KMS-11 (cell line): Measurements from ENCODE around the gene SBNO1.
"Not testable (repeated sequence)": the region's sequence is repeated elsewhere in the genome, so short reads cannot be mapped to it uniquely, and the experiment has no call there.

Experiments used
- H2AFZ ChIP-seq: fragments of 200-600 bp; sonication (generic); 2 replicates; pipeline ENCODE4 v1.6.1; 2016; ENCODE audit warnings: antibody characterized with exemption, mixed run types, low read depth
- H3K27ac ChIP-seq: fragments of 200-600 bp; sonication (generic); 2 replicates; pipeline ENCODE4 v1.6.1; 2016; ENCODE audit warnings: mild to moderate bottlenecking, mixed run types
- H3K27me3 ChIP-seq: fragments of 200-600 bp; sonication (generic); 2 replicates; pipeline ENCODE4 v1.6.1; 2017; ENCODE audit warnings: mild to moderate bottlenecking, low read depth, mixed run types, moderate library complexity; ENCODE audit not compliant: insufficient read depth
- H3K36me3 ChIP-seq: fragments of 200-600 bp; sonication (generic); 2 replicates; pipeline ENCODE4 v1.6.1; 2017; ENCODE audit warnings: mild to moderate bottlenecking, mixed run types; ENCODE audit not compliant: insufficient read depth
- H3K4me1 ChIP-seq: fragments of 200-600 bp; sonication (generic); 2 replicates; pipeline ENCODE4 v1.6.1; 2016; ENCODE audit warnings: mild to moderate bottlenecking, low read depth, mixed run types; ENCODE audit not compliant: poor library complexity, severe bottlenecking
- H3K4me2 ChIP-seq: fragments of 200-600 bp; sonication (generic); 2 replicates; pipeline ENCODE4 v1.7.0; 2016; ENCODE audit warnings: mild to moderate bottlenecking, mixed run types
- H3K4me3 ChIP-seq: fragments of 200-600 bp; sonication (generic); IDR thresholded peaks from 2 replicates; pipeline ENCODE4 v1.6.1; 2017; ENCODE audit warnings: low read depth, low read length, mixed read lengths; ENCODE audit not compliant: insufficient read depth
- H3K79me2 ChIP-seq: fragments of 200-600 bp; sonication (generic); 2 replicates; pipeline ENCODE4 v1.6.1; 2016; ENCODE audit warnings: low read depth, mixed run types; ENCODE audit not compliant: insufficient read depth
- H3K9ac ChIP-seq: fragments of 200-600 bp; sonication (generic); 2 replicates; pipeline ENCODE4 v1.6.1; 2016; ENCODE audit warnings: mild to moderate bottlenecking, mixed run types
- H4K20me1 ChIP-seq: fragments of 200-600 bp; sonication (generic); 2 replicates; pipeline ENCODE4 v1.6.1; 2016; ENCODE audit warnings: mild to moderate bottlenecking, mixed run types; ENCODE audit not compliant: insufficient read depth
- CTCF ChIP-seq: fragments of 200-600 bp; sonication (generic); conservative IDR thresholded peaks from 2 replicates; pipeline ENCODE4 v1.6.1; 2017; ENCODE audit warnings: low read depth, mild to moderate bottlenecking, antibody characterized with exemption, low read length, moderate library complexity, mixed read lengths

SBNO1 gene

GRCh38 chr12:123260081-123260480, 104.6 kb downstream of the SBNO1 start:
- Histone ChIP-seq H4K20me1 (no peaks in the 10 kb centered on the region), H3K4me1 (no peaks in the 10 kb centered on the region), H2AFZ (no peak overlapping the region), H3K27me3 (no peaks in the 10 kb centered on the region), H3K9ac (no peak overlapping the region), H3K27ac (no peak overlapping the region), H3K4me2 (no peak overlapping the region), H3K4me3 (no peak overlapping the region), H3K36me3 (no peaks in the 10 kb centered on the region), H3K79me2 (no peaks in the 10 kb centered on the region)
- TF ChIP-seq CTCF = no peak

- H4K20me1 ChIP-seq = no peaks in the 10 kb centered on the region
- no peak overlapping the region for H2AFZ ChIP-seq
- no peak overlapping the region for H3K9ac ChIP-seq
- H3K27me3 ChIP-seq = no peaks in the 10 kb centered on the region
- H3K79me2 ChIP-seq = no peaks in the 10 kb centered on the region
- no peaks in the 10 kb centered on the region for H3K4me1 ChIP-seq
- no peaks in the 10 kb centered on the region for H3K36me3 ChIP-seq
- H3K4me3 ChIP-seq = no peak overlapping the region
- H3K4me2 ChIP-seq = no peak overlapping the region
- H3K27ac ChIP-seq = no peak overlapping the region
- no peak for TF ChIP-seq CTCF
Observed at GRCh38 chr12:123258593-123258992, 106.1 kb downstream of the SBNO1 start.

- H3K79me2 ChIP-seq = no peaks in the 10 kb centered on the region; the same call in 1 of the 2 replicates
- H3K36me3 ChIP-seq = no peaks in the 10 kb centered on the region
- H3K27ac ChIP-seq = no peak overlapping the region
- no peak for TF ChIP-seq CTCF
- H3K4me3 ChIP-seq = no peak overlapping the region
- no peaks in the 10 kb centered on the region for H3K4me1 ChIP-seq
- no peaks in the 10 kb centered on the region for H4K20me1 ChIP-seq
- no peak overlapping the region for H3K4me2 ChIP-seq
- no peak overlapping the region for H3K9ac ChIP-seq
- H2AFZ ChIP-seq = no peak overlapping the region
- no peaks in the 10 kb centered on the region for H3K27me3 ChIP-seq
Observed at GRCh38 chr12:123254853-123255446, 109.7 kb downstream of the SBNO1 start.

GRCh38 chr12:123253641-123254459, 110.8 kb downstream of the SBNO1 start:
- H3K4me2 ChIP-seq = no peak overlapping the region
- no peaks in the 10 kb centered on the region for H3K4me1 ChIP-seq
- no peaks in the 10 kb centered on the region for H4K20me1 ChIP-seq
- no peaks in the 10 kb centered on the region for H3K36me3 ChIP-seq
- H3K79me2 ChIP-seq = no peaks in the 10 kb centered on the region; the same call in 1 of the 2 replicates
- no peak overlapping the region for H3K4me3 ChIP-seq
- no peak overlapping the region for H2AFZ ChIP-seq
- H3K27me3 ChIP-seq = no peaks in the 10 kb centered on the region
- TF ChIP-seq CTCF = no peak
- H3K27ac ChIP-seq = no peak overlapping the region
- H3K9ac ChIP-seq = no peak overlapping the region

GRCh38 chr12:123252365-123252764, 112.3 kb downstream of the SBNO1 start:
- H4K20me1 ChIP-seq, H3K27ac ChIP-seq, H3K4me1 ChIP-seq, H3K4me3 ChIP-seq, H2AFZ ChIP-seq, H3K79me2 ChIP-seq, H3K4me2 ChIP-seq, H3K27me3 ChIP-seq, H3K9ac ChIP-seq, H3K36me3 ChIP-seq: not testable (repeated sequence)
